Astrocyte (in vitro differentiated cells and primary cell): ENCODE results near the gene KRT76. TPM values are rescaled to one million over a fixed set of nuclear protein-coding genes. Genes with fewer than 3 reads are reported as not detected.

Source experiments
- DNase-seq: peaks from one replicate; pipeline ENCODE4 v3.0.0-alpha.2; 2010; ENCODE audit warnings: low read depth
- FAIRE-seq: peaks from 2 replicates; lab custom pipeline; 2011; peaks lifted over from hg19 to GRCh38; lab: Jason Lieb, UNC
- H2AFZ ChIP-seq: 2 replicates; pipeline ENCODE4 v1.6.0; 2012; ENCODE audit warnings: low read depth, low read length, inconsistent platforms
- H3K27ac ChIP-seq: 2 replicates; pipeline ENCODE4 v1.5.1; 2011; ENCODE audit warnings: low read depth, low read length, inconsistent platforms
- H3K27me3 ChIP-seq: 2 replicates; pipeline ENCODE4 v1.6.0; 2011; ENCODE audit warnings: low read length, inconsistent platforms; ENCODE audit not compliant: insufficient read depth
- H3K36me3 ChIP-seq: 2 replicates; pipeline ENCODE4 v1.5.1; 2011; ENCODE audit warnings: low read length, inconsistent platforms; ENCODE audit not compliant: insufficient read depth
- H3K4me1 ChIP-seq: 2 replicates; pipeline ENCODE4 v1.5.1; 2011; ENCODE audit warnings: low read length, inconsistent platforms; ENCODE audit not compliant: insufficient read depth
- H3K4me2 ChIP-seq: 2 replicates; pipeline ENCODE4 v1.6.0; 2012; ENCODE audit warnings: low read length, inconsistent platforms
- H3K4me3 ChIP-seq: 2 replicates; pipeline ENCODE4 v1.5.1; 2011; ENCODE audit warnings: low read depth, mild to moderate bottlenecking, low read length, inconsistent platforms; ENCODE audit not compliant: insufficient read depth
- H3K79me2 ChIP-seq: 2 replicates; pipeline ENCODE4 v1.6.0; 2012; ENCODE audit warnings: mild to moderate bottlenecking, low read length, inconsistent platforms; ENCODE audit not compliant: insufficient read depth
- H3K9ac ChIP-seq: 2 replicates; pipeline ENCODE4 v1.6.0; 2012; ENCODE audit warnings: mild to moderate bottlenecking, low read length, inconsistent platforms
- H3K9me3 ChIP-seq: 2 replicates; pipeline ENCODE4 v1.5.1; 2012; ENCODE audit warnings: low read depth, mild to moderate bottlenecking, low read length, inconsistent platforms; ENCODE audit not compliant: insufficient read depth
- H4K20me1 ChIP-seq: 2 replicates; pipeline ENCODE4 v1.6.0; 2012; ENCODE audit warnings: low read length, inconsistent platforms; ENCODE audit not compliant: insufficient read depth
- H3K27ac Mint-ChIP-seq: one replicate; pipeline ENCODE4 v1.8.0; 2021; ENCODE audit warnings: mild to moderate bottlenecking, mixed read lengths; ENCODE audit not compliant: unreplicated experiment
- H3K27me3 Mint-ChIP-seq: one replicate; pipeline ENCODE4 v1.8.0; 2021; ENCODE audit warnings: low read depth, mixed read lengths; ENCODE audit not compliant: unreplicated experiment
- H3K36me3 Mint-ChIP-seq: one replicate; pipeline ENCODE4 v1.8.0; 2021; ENCODE audit warnings: low read depth, mixed read lengths; ENCODE audit not compliant: unreplicated experiment
- H3K4me1 Mint-ChIP-seq: one replicate; pipeline ENCODE4 v1.8.0; 2021; ENCODE audit warnings: low read depth, mixed read lengths; ENCODE audit not compliant: unreplicated experiment
- H3K4me3 Mint-ChIP-seq: one replicate; pipeline ENCODE4 v1.8.0; 2021; ENCODE audit warnings: mild to moderate bottlenecking, moderate library complexity, mixed read lengths; ENCODE audit not compliant: unreplicated experiment
- H3K9me3 Mint-ChIP-seq: one replicate; pipeline ENCODE4 v1.8.0; 2021; ENCODE audit warnings: mild to moderate bottlenecking, mixed read lengths; ENCODE audit not compliant: unreplicated experiment
- EZH2 ChIP-seq: IDR thresholded peaks from 2 replicates; pipeline ENCODE4 v1.6.1; 2012; ENCODE audit warnings: mild to moderate bottlenecking, low read length, inconsistent platforms; ENCODE audit not compliant: insufficient read depth
- total RNA-seq: library from RNA; stranded (reverse); gene quantifications from 2 replicates; pipeline ENCODE4 v1.2.1, GENCODE V29; 2021
- TF ChIP-seq, protein P1 (sequence below): IDR thresholded peaks from 2 replicates; pipeline ENCODE4 v1.5.1; 2011; ENCODE audit warnings: low read depth, mild to moderate bottlenecking, inconsistent platforms, low read length, moderate library complexity; ENCODE audit not compliant: insufficient read depth

Gene KRT76
- total RNA-seq, 1 donor from 2014 or later, result not detected

DNA sequence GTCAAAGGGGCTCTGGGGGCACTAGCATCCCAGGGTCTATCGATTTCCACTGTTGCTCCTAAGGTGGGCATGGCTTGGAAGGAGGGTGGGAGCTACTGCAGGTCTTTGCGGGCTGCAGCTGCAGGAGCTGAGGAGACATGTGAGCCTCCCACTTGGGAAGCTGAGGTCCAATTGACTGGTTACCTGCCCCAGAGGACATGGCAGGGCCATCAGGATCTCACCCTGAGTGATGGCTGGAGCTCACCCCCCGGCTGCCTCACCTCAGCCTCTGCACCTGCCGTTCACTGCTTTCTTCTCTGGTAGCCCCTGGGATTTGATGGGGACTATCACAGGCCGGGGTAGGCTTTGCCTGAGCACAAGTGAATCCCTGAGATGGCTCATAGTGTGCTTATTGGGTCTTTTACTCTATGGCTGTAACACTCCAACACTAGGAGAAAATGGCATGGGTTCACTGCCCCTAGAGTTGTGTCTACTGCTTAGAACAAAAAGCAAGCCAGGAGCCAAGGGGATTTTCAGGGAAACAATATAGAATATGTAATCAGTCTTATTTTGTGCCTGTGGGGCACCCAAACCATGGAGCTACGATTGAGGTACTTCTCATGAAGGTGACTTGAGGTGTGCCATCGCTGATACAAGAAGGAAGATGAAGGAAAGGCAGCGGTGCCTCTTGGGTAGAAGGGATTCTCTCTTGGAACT lies 40.0 kb upstream of the KRT76 start:
- DNase-seq (no peak), FAIRE-seq (no peak)
- Histone ChIP-seq H3K27ac (no peak overlapping the region), H3K27me3 (peaks cover 7% of the 10 kb centered on the region), H3K9ac (no peak overlapping the region), H3K9me3 (no peaks in the 10 kb centered on the region), H2AFZ (no peak overlapping the region), H3K4me2 (no peak overlapping the region), H3K4me3 (no peak overlapping the region), H3K36me3 (no peaks in the 10 kb centered on the region), H4K20me1 (no peaks in the 10 kb centered on the region), H3K79me2 (no peaks in the 10 kb centered on the region), H3K4me1 (peaks cover 2% of the 10 kb centered on the region)
- Mint-ChIP-seq H3K27ac (no peak overlapping the region), H3K4me3 (no peak overlapping the region), H3K36me3 (peaks cover 4% of the 10 kb centered on the region), H3K9me3 (no peaks in the 10 kb centered on the region), H3K4me1 (peaks cover 7% of the 10 kb centered on the region), H3K27me3 (peaks cover 65% of the 10 kb centered on the region)
- no peak for TF ChIP-seq EZH2
- TF ChIP-seq, protein P1, sequence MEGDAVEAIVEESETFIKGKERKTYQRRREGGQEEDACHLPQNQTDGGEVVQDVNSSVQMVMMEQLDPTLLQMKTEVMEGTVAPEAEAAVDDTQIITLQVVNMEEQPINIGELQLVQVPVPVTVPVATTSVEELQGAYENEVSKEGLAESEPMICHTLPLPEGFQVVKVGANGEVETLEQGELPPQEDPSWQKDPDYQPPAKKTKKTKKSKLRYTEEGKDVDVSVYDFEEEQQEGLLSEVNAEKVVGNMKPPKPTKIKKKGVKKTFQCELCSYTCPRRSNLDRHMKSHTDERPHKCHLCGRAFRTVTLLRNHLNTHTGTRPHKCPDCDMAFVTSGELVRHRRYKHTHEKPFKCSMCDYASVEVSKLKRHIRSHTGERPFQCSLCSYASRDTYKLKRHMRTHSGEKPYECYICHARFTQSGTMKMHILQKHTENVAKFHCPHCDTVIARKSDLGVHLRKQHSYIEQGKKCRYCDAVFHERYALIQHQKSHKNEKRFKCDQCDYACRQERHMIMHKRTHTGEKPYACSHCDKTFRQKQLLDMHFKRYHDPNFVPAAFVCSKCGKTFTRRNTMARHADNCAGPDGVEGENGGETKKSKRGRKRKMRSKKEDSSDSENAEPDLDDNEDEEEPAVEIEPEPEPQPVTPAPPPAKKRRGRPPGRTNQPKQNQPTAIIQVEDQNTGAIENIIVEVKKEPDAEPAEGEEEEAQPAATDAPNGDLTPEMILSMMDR, result no peak

DNA sequence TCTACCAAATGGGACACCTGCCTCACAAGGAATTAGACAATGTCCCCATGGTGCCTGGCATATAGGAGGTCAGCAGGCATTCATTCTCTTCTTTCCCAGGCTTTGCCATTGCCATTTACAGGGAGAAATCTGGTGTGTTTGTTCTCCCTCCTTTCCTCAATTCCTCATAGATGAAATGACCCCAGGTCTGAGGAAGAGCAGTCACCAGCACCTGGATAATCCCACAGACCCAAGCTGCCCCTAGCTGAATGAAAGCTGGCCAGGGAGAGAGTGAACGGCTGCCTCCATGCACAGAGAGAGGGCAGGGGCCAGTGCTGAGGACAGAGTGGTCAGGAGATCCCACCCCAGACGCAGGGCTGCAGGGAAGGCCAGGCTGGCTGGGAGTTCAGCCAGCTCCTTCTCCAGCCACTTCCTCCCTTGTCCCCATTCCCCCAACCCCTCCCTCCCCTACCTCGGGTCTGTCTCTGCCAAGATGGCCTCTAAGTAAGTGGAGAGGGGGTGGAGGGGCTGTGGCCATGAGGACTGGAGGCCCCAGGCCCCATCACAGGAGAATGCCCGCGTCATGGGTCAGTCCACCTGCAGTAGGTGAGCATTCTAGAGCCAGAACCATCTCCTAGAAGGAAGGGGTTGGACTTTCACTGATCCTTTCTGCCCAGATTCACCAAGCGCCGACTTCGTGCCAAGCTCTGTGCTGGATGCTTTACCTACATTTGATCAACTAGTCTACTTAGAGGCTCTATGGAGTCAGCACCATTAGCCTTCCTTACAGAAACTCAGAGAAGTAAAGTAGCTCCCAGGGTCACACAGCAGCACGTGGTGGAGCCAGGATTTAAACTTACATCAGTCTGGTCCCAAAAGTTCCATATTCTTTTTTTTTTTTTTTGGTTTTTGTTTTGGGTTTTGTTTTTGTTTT lies 38.8 kb upstream of the KRT76 start:
- no peak overlapping the region for H3K27ac Mint-ChIP-seq
- Histone ChIP-seq H3K36me3 (no peaks in the 10 kb centered on the region), H3K79me2 (no peaks in the 10 kb centered on the region), H3K4me2 (no peak overlapping the region), H3K9me3 (no peaks in the 10 kb centered on the region), H4K20me1 (no peaks in the 10 kb centered on the region), H3K27me3 (peaks cover 15% of the 10 kb centered on the region), H3K27ac (no peak overlapping the region), H2AFZ (no peak overlapping the region), H3K4me3 (no peak overlapping the region), H3K4me1 (no peaks in the 10 kb centered on the region), H3K9ac (no peak overlapping the region)
- no peak for DNase-seq
- no peak for TF ChIP-seq EZH2
- TF ChIP-seq, protein P1, result no peak
- H3K4me3 Mint-ChIP-seq, result no peak overlapping the region
- peaks cover 7% of the 10 kb centered on the region for H3K4me1 Mint-ChIP-seq
- FAIRE-seq, result no peak
- H3K27me3 Mint-ChIP-seq, result peaks cover 61% of the 10 kb centered on the region
- H3K36me3 Mint-ChIP-seq, result peaks cover 4% of the 10 kb centered on the region
- H3K9me3 Mint-ChIP-seq, result no peaks in the 10 kb centered on the region
